Nephron (organoid): ENCODE measurements around the gene SULF2.

ENCODE experiments used
- H3K27ac Mint-ChIP-seq, 3 experiments: 2 replicates each; pipeline ENCODE4 v1.8.0; 2020; ENCODE audit warnings: mixed read lengths in 3 of 3, mild to moderate bottlenecking in 2 of 3, moderate library complexity in 1 of 3
- H3K27me3 Mint-ChIP-seq: 2 replicates; pipeline ENCODE4 v1.8.0; 2021; ENCODE audit warnings: low read depth, mild to moderate bottlenecking, moderate library complexity, mixed read lengths
- H3K36me3 Mint-ChIP-seq: 2 replicates; pipeline ENCODE4 v1.8.0; 2020; ENCODE audit warnings: low read depth, mixed read lengths
- H3K4me1 Mint-ChIP-seq: 2 replicates; pipeline ENCODE4 v1.8.0; 2020; ENCODE audit warnings: mixed read lengths
- H3K4me3 Mint-ChIP-seq, 3 experiments: 2 replicates each; pipeline ENCODE4 v1.8.0; 2020; ENCODE audit warnings: mild to moderate bottlenecking in 3 of 3, mixed read lengths in 3 of 3, moderate library complexity in 2 of 3
- H3K9me3 Mint-ChIP-seq: 2 replicates; pipeline ENCODE4 v1.8.0; 2020; ENCODE audit warnings: mixed read lengths
- CTCF ChIP-seq, 3 experiments: fragments of 200-600 bp; sonication (generic); IDR thresholded peaks; one replicate each; pipeline ENCODE4 v1.5.0; 2021; ENCODE audit warnings: antibody characterized with exemption in 3 of 3; ENCODE audit not compliant: unreplicated experiment in 3 of 3

The SULF2 gene

GRCh38 chr20:47815866-47816265, 30.6 kb upstream of the SULF2 start:
- Mint-ChIP-seq H3K4me3 (no peak overlapping the region), H3K27me3 (peaks cover 19% of the 10 kb centered on the region), H3K4me1 (peaks cover 24% of the 10 kb centered on the region), H3K36me3 (no peaks in the 10 kb centered on the region), H3K27ac (no peak overlapping the region), H3K9me3 (peaks cover 13% of the 10 kb centered on the region)
- TF ChIP-seq CTCF (IDR thresholded peaks at IDR 0.05; ENCODE audit: unreplicated experiment in 3 of 3) = no peak

- Mint-ChIP-seq H3K4me1 (peaks cover 21% of the 10 kb centered on the region), H3K36me3 (no peaks in the 10 kb centered on the region), H3K4me3 (no peak overlapping the region), H3K9me3 (peaks cover 13% of the 10 kb centered on the region), H3K27me3 (peaks cover 19% of the 10 kb centered on the region), H3K27ac (no peak overlapping the region)
- no peak for TF ChIP-seq CTCF (IDR thresholded peaks at IDR 0.05; ENCODE audit: unreplicated experiment in 3 of 3)
Measured at GRCh38 chr20:47815416-47815806, 30.1 kb upstream of the SULF2 start.

- TF ChIP-seq CTCF (IDR thresholded peaks at IDR 0.05; ENCODE audit: unreplicated experiment in 3 of 3) = no peak
- Mint-ChIP-seq H3K9me3 (peaks cover 13% of the 10 kb centered on the region), H3K27me3 (peaks cover 19% of the 10 kb centered on the region), H3K27ac (no peak overlapping the region), H3K36me3 (no peaks in the 10 kb centered on the region), H3K4me3 (no peak overlapping the region), H3K4me1 (peaks cover 25% of the 10 kb centered on the region)
Measured at GRCh38 chr20:47814632-47815415, 29.5 kb upstream of the SULF2 start.

- TF ChIP-seq CTCF (IDR thresholded peaks at IDR 0.05; ENCODE audit: unreplicated experiment in 3 of 3) = no peak
- Mint-ChIP-seq H3K4me3 (no peak overlapping the region), H3K9me3 (peaks cover 13% of the 10 kb centered on the region), H3K27ac (no peak overlapping the region), H3K4me1 (peaks cover 11% of the 10 kb centered on the region), H3K27me3 (peaks cover 17% of the 10 kb centered on the region), H3K36me3 (no peaks in the 10 kb centered on the region)
Measured at GRCh38 chr20:47810721-47811347, 25.6 kb upstream of the SULF2 start.

- Mint-ChIP-seq H3K4me3 (no peak overlapping the region), H3K9me3 (peaks cover 13% of the 10 kb centered on the region), H3K4me1 (peaks cover 11% of the 10 kb centered on the region)
Measured at GRCh38 chr20:47810116-47810677, 24.9 kb upstream of the SULF2 start.

More at GRCh38 chr20:47810116-47810677, 24.9 kb upstream of the SULF2 start:
- H3K36me3 Mint-ChIP-seq = no peaks in the 10 kb centered on the region
- H3K27ac Mint-ChIP-seq = peak overlapping the region in 1 of 3 experiments; percentile 77
- H3K27me3 Mint-ChIP-seq = peaks cover 16% of the 10 kb centered on the region
- no peak for TF ChIP-seq CTCF (IDR thresholded peaks at IDR 0.05; ENCODE audit: unreplicated experiment in 3 of 3)
